ENCODE data around the gene NTM.

NTM gene

DNA sequence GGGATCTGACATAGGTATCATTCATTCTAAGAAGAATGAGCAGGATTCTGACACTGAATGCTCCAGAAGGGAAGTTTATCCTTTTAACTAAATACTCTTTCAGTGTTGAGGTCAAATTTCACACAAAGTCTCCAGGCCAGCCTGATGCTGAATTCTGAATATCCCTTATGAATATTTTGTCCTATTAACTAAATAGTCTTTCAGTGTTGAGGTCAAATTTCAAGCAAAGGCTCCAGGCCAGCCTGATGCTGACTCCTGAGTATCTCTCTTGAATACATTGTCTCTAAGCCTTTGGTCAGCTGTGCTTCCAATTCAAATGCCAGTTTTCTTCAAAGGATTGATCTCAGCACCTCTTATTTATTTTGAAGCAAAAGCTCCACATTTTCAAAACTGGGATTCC lies 676.8 kb downstream of the NTM start:
- TF ChIP-seq, protein P1, sequence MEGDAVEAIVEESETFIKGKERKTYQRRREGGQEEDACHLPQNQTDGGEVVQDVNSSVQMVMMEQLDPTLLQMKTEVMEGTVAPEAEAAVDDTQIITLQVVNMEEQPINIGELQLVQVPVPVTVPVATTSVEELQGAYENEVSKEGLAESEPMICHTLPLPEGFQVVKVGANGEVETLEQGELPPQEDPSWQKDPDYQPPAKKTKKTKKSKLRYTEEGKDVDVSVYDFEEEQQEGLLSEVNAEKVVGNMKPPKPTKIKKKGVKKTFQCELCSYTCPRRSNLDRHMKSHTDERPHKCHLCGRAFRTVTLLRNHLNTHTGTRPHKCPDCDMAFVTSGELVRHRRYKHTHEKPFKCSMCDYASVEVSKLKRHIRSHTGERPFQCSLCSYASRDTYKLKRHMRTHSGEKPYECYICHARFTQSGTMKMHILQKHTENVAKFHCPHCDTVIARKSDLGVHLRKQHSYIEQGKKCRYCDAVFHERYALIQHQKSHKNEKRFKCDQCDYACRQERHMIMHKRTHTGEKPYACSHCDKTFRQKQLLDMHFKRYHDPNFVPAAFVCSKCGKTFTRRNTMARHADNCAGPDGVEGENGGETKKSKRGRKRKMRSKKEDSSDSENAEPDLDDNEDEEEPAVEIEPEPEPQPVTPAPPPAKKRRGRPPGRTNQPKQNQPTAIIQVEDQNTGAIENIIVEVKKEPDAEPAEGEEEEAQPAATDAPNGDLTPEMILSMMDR (IDR thresholded peaks at IDR 0.05; ENCODE audit: low read depth, low read length) = no peak

DNA sequence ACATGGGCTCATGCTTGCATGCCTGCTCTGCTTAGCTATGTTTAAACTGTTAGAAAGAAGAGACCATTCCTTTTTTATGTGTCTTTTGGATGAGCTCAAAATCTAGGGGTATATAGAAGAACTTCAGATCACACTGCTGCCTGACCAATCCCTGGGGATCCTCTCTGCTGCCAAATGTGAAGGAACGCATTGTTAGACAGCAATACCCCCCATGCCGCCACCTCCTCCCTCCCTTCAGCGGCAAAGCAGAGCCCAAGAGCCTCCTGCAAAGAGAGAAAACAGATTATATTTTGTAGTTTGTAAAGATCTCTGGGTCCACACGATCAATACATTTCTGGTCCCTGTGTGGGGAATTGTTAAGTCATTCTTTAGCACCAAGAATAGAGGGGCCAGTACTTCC lies 677.6 kb downstream of the NTM start:
- TF ChIP-seq, protein P1 (IDR thresholded peaks at IDR 0.05; ENCODE audit: low read depth, low read length) = no peak
- no peak for DNase-seq (ENCODE audit: extremely low read depth, low read depth)

More for the DNA sequence above, 676.8 kb downstream of the NTM start:
- DNase-seq (ENCODE audit: extremely low read depth, low read depth) = no peak

DNA sequence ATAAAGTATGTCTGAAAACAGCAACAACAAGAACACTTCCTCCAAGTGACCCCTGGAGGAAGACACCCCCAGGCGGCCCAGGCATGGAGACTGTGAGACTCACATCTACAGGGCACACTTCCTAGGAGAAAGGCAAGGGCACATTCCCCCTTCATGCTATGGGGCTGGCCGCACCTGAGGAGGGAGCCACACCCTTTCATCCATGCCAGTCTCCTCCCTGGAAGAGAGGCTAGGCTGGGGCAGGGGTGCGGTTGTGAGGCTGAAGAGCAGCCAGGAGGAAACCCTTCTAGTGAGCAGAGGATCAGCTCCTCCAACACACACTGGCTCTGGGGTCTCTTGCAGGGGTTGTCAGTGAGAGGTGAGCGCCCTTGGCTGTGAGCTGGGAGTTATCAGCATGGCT lies 678.8 kb downstream of the NTM start:
- TF ChIP-seq, protein P1 (IDR thresholded peaks at IDR 0.05; ENCODE audit: low read depth, low read length) = no peak
- no peak for DNase-seq (ENCODE audit: extremely low read depth, low read depth)

DNA sequence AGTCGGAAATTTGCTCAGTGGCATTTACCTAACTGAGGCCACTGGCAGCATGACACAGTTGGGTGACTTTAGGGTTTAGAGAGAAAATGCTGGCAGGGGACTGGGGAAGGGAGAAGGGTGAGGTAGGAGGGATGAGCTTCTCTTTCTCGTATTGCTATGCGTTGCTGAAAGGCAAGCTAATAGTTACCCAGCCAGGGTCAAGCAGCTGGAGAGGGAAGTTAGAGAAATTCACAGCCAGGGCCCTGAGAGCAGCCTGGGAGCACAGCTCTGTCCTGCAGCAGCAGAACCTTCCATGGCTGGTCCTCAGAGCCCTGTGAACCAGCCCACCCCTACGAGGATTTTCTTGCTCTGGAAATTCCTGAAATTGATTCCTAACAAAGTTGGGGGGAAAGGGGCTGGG lies 679.6 kb downstream of the NTM start:
- TF ChIP-seq, protein P1 (IDR thresholded peaks at IDR 0.05; ENCODE audit: low read depth, low read length) = no peak
- no peak for DNase-seq (ENCODE audit: extremely low read depth, low read depth)

DNA sequence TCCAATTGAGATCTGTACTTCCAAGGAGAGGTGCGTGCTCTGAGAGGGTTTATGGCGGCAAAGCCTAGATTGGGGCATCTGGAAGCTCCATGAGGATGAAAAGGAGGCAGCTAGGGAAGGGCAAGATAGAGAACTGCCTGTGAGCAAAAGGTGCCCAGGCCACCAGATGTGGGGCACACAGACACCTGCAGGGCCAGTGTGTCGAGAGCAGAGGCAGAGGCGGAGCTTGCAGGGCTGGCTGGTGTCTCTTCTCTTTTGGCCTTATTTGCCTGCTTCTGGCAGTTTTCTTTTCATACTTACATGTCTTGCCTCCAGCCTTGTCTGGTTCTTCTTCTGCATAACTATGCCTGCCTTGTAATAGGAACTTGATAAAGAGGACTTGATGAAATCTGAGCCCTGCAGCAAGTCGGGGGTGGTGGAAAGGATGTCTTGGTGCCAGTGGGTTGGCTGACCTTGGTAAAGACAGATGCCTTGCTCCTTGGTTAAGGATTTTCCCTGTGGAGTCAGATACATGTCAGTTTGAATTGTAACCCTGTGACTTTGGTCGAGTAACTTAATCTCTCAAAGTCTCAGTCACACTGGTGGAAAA lies 680.3 kb downstream of the NTM start:
- TF ChIP-seq, protein P1 (IDR thresholded peaks at IDR 0.05; ENCODE audit: low read depth, low read length) = no peak
- no peak for DNase-seq (ENCODE audit: extremely low read depth, low read depth)

DNA sequence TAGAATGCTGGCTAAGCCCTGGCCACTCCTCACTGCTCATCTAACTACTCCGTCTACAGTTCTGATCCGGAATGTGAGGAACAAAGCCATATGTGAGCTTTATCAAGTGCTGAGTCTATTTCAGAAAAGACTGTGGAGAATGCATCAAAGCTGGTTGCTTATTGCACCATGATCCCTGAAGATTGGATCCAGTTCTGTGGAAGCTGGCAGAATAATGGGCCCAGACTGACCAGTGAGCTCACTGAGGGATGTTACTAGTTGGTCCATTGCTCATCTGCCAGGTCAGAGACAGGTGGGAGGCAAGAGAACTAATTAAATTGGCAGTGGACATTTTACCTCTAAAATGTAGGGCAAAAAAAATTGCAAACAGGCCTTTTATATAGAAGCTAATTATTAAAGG lies 681.3 kb downstream of the NTM start:
- TF ChIP-seq, protein P1 (IDR thresholded peaks at IDR 0.05; ENCODE audit: low read depth, low read length) = no peak
- no peak for DNase-seq (ENCODE audit: extremely low read depth, low read depth)

DNA sequence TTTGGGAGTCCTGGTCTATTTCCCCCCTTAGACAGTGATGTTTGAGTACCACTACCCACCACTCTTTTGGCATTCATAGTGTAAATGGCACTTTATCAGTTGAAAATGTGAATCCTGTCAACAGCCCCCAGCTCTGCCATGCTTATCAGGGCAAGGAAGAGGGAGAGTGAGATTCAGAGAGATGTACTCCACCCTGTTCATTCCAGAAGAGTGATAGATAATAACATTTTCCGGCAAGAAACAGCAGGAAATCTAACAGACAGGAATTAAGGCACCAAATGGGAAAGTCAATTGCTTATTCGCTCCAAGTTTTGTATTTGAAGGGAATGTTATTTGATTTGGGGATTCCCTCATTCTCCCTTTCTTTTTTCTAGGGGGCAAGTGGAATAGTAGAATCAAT lies 681.9 kb downstream of the NTM start:
- TF ChIP-seq, protein P1 (IDR thresholded peaks at IDR 0.05; ENCODE audit: low read depth, low read length) = no peak
- DNase-seq (ENCODE audit: extremely low read depth, low read depth) = no peak

All from AG09319 (cell line).